H1 (cell line): Measurements from ENCODE around the gene TNS4. TPM values are rescaled to one million over a fixed set of nuclear protein-coding genes. Genes with fewer than 3 reads are reported as not detected.

Experiments
- polyA plus RNA-seq, 7 experiments: library from polyadenylated mRNA; depleted of rRNA in 3 of 7; stranded (reverse) in 5 of 7; unstranded in 2 of 7; fragments of >200 nt in 5 of 7; fragments of 200-250 nt in 2 of 7; gene quantifications; 1 replicate in 5 of 7; 2 replicates in 1 of 7; 4 replicates in 1 of 7; pipeline versions ENCODE4 v1.2.1 to v1.2.3, GENCODE V29; 2011 to 2013; ENCODE audit warnings: missing spikeins in 2 of 7, mixed read lengths in 2 of 7
- total RNA-seq: library from RNA; stranded (reverse); fragmentation: NEBNext Ultra II Directional; extraction: Animal tissue kit (Norgen Biotek cat#: 25700); gene quantifications from 2 replicates; pipeline ENCODE4 v1.2.1, GENCODE V29; 2021
- TF ChIP-seq, protein P1 (sequence below): fragments of 300-600 bp; sonication (generic); IDR thresholded peaks from 2 replicates; pipeline ENCODE4 v1.7.1; 2012; ENCODE audit warnings: low read length, moderate library complexity, mild to moderate bottlenecking, inconsistent platforms; ENCODE audit not compliant: insufficient replicate concordance

The TNS4 gene
- total and polyA plus RNA-seq, 2 of the 8 experiments (the other 6 are each of a cell fraction or from before 2014, with no cell fraction given): 0.20 to 0.21 TPM

DNA sequence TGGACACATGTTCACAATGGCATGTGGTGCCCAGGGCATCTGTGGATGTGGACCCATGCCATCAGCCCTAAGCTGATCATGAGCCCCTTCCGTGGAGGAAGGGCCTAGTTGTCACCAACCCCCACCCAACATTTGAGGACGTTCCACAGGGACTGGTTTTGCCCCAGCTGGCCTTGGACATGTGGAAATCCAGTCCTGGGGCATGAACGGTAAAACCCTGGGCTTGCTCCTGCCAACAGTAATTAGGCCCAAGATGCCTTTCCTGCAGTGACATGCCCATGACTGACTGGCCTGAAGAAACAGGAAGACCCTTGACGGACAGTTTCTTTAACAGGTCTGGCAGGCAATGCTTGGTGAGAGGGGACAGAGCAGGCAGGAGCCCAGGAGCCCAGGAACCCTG is 7.7 kb downstream of the TNS4 start (continued):
- TF ChIP-seq, protein P1, sequence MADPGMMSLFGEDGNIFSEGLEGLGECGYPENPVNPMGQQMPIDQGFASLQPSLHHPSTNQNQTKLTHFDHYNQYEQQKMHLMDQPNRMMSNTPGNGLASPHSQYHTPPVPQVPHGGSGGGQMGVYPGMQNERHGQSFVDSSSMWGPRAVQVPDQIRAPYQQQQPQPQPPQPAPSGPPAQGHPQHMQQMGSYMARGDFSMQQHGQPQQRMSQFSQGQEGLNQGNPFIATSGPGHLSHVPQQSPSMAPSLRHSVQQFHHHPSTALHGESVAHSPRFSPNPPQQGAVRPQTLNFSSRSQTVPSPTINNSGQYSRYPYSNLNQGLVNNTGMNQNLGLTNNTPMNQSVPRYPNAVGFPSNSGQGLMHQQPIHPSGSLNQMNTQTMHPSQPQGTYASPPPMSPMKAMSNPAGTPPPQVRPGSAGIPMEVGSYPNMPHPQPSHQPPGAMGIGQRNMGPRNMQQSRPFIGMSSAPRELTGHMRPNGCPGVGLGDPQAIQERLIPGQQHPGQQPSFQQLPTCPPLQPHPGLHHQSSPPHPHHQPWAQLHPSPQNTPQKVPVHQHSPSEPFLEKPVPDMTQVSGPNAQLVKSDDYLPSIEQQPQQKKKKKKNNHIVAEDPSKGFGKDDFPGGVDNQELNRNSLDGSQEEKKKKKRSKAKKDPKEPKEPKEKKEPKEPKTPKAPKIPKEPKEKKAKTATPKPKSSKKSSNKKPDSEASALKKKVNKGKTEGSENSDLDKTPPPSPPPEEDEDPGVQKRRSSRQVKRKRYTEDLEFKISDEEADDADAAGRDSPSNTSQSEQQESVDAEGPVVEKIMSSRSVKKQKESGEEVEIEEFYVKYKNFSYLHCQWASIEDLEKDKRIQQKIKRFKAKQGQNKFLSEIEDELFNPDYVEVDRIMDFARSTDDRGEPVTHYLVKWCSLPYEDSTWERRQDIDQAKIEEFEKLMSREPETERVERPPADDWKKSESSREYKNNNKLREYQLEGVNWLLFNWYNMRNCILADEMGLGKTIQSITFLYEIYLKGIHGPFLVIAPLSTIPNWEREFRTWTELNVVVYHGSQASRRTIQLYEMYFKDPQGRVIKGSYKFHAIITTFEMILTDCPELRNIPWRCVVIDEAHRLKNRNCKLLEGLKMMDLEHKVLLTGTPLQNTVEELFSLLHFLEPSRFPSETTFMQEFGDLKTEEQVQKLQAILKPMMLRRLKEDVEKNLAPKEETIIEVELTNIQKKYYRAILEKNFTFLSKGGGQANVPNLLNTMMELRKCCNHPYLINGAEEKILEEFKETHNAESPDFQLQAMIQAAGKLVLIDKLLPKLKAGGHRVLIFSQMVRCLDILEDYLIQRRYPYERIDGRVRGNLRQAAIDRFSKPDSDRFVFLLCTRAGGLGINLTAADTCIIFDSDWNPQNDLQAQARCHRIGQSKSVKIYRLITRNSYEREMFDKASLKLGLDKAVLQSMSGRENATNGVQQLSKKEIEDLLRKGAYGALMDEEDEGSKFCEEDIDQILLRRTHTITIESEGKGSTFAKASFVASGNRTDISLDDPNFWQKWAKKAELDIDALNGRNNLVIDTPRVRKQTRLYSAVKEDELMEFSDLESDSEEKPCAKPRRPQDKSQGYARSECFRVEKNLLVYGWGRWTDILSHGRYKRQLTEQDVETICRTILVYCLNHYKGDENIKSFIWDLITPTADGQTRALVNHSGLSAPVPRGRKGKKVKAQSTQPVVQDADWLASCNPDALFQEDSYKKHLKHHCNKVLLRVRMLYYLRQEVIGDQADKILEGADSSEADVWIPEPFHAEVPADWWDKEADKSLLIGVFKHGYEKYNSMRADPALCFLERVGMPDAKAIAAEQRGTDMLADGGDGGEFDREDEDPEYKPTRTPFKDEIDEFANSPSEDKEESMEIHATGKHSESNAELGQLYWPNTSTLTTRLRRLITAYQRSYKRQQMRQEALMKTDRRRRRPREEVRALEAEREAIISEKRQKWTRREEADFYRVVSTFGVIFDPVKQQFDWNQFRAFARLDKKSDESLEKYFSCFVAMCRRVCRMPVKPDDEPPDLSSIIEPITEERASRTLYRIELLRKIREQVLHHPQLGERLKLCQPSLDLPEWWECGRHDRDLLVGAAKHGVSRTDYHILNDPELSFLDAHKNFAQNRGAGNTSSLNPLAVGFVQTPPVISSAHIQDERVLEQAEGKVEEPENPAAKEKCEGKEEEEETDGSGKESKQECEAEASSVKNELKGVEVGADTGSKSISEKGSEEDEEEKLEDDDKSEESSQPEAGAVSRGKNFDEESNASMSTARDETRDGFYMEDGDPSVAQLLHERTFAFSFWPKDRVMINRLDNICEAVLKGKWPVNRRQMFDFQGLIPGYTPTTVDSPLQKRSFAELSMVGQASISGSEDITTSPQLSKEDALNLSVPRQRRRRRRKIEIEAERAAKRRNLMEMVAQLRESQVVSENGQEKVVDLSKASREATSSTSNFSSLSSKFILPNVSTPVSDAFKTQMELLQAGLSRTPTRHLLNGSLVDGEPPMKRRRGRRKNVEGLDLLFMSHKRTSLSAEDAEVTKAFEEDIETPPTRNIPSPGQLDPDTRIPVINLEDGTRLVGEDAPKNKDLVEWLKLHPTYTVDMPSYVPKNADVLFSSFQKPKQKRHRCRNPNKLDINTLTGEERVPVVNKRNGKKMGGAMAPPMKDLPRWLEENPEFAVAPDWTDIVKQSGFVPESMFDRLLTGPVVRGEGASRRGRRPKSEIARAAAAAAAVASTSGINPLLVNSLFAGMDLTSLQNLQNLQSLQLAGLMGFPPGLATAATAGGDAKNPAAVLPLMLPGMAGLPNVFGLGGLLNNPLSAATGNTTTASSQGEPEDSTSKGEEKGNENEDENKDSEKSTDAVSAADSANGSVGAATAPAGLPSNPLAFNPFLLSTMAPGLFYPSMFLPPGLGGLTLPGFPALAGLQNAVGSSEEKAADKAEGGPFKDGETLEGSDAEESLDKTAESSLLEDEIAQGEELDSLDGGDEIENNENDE: no peak
